Hepatocyte (in vitro differentiated cells): Measurements from ENCODE around the gene YWHAQ. TPM values are rescaled to one million over a fixed set of nuclear protein-coding genes. Genes with fewer than 3 reads are reported as not detected.

ENCODE experiments used
- DNase-seq: peaks from one replicate; pipeline ENCODE4 v3.0.0-alpha.2; 2016; ENCODE audit warnings: low spot score
- H2AFZ ChIP-seq: fragments of 200-600 bp; sonication (generic); 2 replicates; pipeline ENCODE4 v1.6.0; 2016; ENCODE audit warnings: antibody characterized with exemption, mild to moderate bottlenecking
- H3K27ac ChIP-seq: fragments of 200-600 bp; sonication (generic); 2 replicates; pipeline ENCODE4 v1.5.1; 2016; ENCODE audit warnings: mild to moderate bottlenecking
- H3K27me3 ChIP-seq: fragments of 200-600 bp; sonication (generic); 2 replicates; pipeline ENCODE4 v1.6.1; 2016
- H3K36me3 ChIP-seq: fragments of 200-600 bp; sonication (generic); replicated peaks from 2 replicates; pipeline ENCODE4 v1.5.1; 2016; ENCODE audit warnings: low read depth; ENCODE audit not compliant: insufficient read depth
- H3K4me1 ChIP-seq: fragments of 200-600 bp; sonication (generic); 2 replicates; pipeline ENCODE4 v1.5.1; 2016; ENCODE audit warnings: mild to moderate bottlenecking, moderate library complexity; ENCODE audit not compliant: insufficient read depth
- H3K4me2 ChIP-seq: fragments of 200-600 bp; sonication (generic); 2 replicates; pipeline ENCODE4 v1.6.0; 2016
- H3K4me3 ChIP-seq: fragments of 200-600 bp; sonication (generic); 2 replicates; pipeline ENCODE4 v1.5.1; 2016; ENCODE audit warnings: mild to moderate bottlenecking
- H3K79me2 ChIP-seq: fragments of 200-600 bp; sonication (generic); 2 replicates; pipeline ENCODE4 v1.6.0; 2017; ENCODE audit warnings: mild to moderate bottlenecking
- H3K9me2 ChIP-seq: fragments of 200-600 bp; sonication (generic); replicated peaks from 2 replicates; pipeline ENCODE4 v1.6.0; 2017; ENCODE audit warnings: mild to moderate bottlenecking; ENCODE audit not compliant: insufficient read depth
- H3K9me3 ChIP-seq: fragments of 200-600 bp; sonication (generic); 2 replicates; pipeline ENCODE4 v1.5.1; 2016; ENCODE audit warnings: low read depth, mild to moderate bottlenecking
- H4K20me1 ChIP-seq: fragments of 200-600 bp; sonication (generic); 2 replicates; pipeline ENCODE4 v1.6.0; 2016; ENCODE audit warnings: mild to moderate bottlenecking; ENCODE audit not compliant: insufficient read depth, poor library complexity, severe bottlenecking
- EZH2 ChIP-seq: fragments of 200-600 bp; sonication (generic); IDR thresholded peaks from 2 replicates; pipeline ENCODE4 v1.6.1; 2016; ENCODE audit warnings: antibody characterized with exemption, mild to moderate bottlenecking, borderline replicate concordance
- EZH2phosphoT487 ChIP-seq: fragments of 200-600 bp; sonication (generic); IDR thresholded peaks from one replicate; pipeline ENCODE4 v1.6.1; 2018; ENCODE audit warnings: antibody characterized with exemption, mild to moderate bottlenecking, low read depth, moderate library complexity; ENCODE audit not compliant: unreplicated experiment, severe bottlenecking
- WGBS: methylation state at CpG from one replicate; pipeline ENCODE4 v1.1.6; 2016; ENCODE audit warnings: low lambda C conversion rate; ENCODE audit errors: missing lambda C conversion rate; 5-methylcytosine and 5-hydroxymethylcytosine counted together
- polyA plus RNA-seq: library from polyadenylated mRNA; unstranded; fragments of >200 nt; fragmentation: Nextera tagmentation; extraction: Ambion mirVana; gene quantifications from 2 replicates; pipeline ENCODE4 v1.2.1, GENCODE V29; 2016
- total RNA-seq: library from RNA; depleted of rRNA; stranded (reverse); fragments of >200 nt; gene quantifications from 2 replicates; pipeline ENCODE4 v1.2.3, GENCODE V29; 2014
- TF ChIP-seq, protein P1 (sequence below): fragments of 200-600 bp; sonication (generic); IDR thresholded peaks from 2 replicates; pipeline ENCODE4 v1.5.1; 2016; ENCODE audit warnings: antibody characterized with exemption, mild to moderate bottlenecking; ENCODE audit not compliant: poor library complexity

The YWHAQ gene
- total and polyA plus RNA-seq, 2 experiments from 2014 or later, result 327 to 361 TPM

DNA sequence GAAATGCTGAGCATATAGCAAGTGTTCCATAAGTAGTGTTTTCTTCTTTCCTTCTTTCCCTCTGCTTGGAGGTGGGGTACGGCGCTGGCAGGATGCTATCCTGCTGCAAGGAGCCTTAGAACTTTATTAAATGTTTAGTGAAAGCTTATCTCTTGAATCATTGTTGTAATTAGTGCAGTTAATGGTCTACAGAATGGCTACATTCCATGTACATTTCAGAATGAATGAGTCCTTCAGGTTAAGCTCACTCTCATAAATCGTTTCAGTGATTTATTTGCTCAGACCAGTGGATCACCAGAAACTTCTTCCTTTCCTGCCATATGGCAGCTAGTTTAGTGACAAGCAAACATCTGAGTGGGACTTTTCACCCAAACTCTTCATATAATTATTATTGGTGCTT lies 3.3 kb upstream of the YWHAQ start:
- Histone ChIP-seq H3K4me3 (no peak overlapping the region), H3K79me2 (peaks cover 12% of the 10 kb centered on the region), H3K9me2 (no peaks in the 10 kb centered on the region), H3K9me3 (no peaks in the 10 kb centered on the region), H2AFZ (no peak overlapping the region), H3K4me1 (peaks cover 33% of the 10 kb centered on the region), H3K27ac (peak overlapping the region; percentile 70), H4K20me1 (peaks cover 10% of the 10 kb centered on the region), H3K4me2 (no peak overlapping the region), H3K27me3 (no peaks in the 10 kb centered on the region), H3K36me3 (no peaks in the 10 kb centered on the region)
- WGBS, result 53% methylated on average over 3 of the region's 3 CpGs
- DNase-seq, result no peak
- no peak for TF ChIP-seq EZH2phosphoT487
- no peak for TF ChIP-seq EZH2
- TF ChIP-seq, protein P1, sequence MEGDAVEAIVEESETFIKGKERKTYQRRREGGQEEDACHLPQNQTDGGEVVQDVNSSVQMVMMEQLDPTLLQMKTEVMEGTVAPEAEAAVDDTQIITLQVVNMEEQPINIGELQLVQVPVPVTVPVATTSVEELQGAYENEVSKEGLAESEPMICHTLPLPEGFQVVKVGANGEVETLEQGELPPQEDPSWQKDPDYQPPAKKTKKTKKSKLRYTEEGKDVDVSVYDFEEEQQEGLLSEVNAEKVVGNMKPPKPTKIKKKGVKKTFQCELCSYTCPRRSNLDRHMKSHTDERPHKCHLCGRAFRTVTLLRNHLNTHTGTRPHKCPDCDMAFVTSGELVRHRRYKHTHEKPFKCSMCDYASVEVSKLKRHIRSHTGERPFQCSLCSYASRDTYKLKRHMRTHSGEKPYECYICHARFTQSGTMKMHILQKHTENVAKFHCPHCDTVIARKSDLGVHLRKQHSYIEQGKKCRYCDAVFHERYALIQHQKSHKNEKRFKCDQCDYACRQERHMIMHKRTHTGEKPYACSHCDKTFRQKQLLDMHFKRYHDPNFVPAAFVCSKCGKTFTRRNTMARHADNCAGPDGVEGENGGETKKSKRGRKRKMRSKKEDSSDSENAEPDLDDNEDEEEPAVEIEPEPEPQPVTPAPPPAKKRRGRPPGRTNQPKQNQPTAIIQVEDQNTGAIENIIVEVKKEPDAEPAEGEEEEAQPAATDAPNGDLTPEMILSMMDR, result no peak

- Histone ChIP-seq H3K79me2 (peaks cover 32% of the 10 kb centered on the region), H3K27me3 (no peaks in the 10 kb centered on the region), H3K36me3 (no peaks in the 10 kb centered on the region), H3K9me3 (no peaks in the 10 kb centered on the region), H3K27ac (peak overlapping the region; percentile 47), H3K4me2 (peak overlapping the region; percentile 74), H3K9me2 (no peaks in the 10 kb centered on the region), H2AFZ (peak overlapping the region; percentile 26), H3K4me1 (peaks cover 38% of the 10 kb centered on the region), H4K20me1 (peaks cover 31% of the 10 kb centered on the region), H3K4me3 (no peak overlapping the region)
- DNase-seq, result peak; percentile 43
- TF ChIP-seq EZH2 (no peak), EZH2phosphoT487 (no peak)
- TF ChIP-seq, protein P1, result no peak
- WGBS, result 68% methylated on average over 13 of the region's 13 CpGs
Observed at GRCh38 chr2:9631878-9632700, 1.3 kb upstream of the YWHAQ start.

DNA sequence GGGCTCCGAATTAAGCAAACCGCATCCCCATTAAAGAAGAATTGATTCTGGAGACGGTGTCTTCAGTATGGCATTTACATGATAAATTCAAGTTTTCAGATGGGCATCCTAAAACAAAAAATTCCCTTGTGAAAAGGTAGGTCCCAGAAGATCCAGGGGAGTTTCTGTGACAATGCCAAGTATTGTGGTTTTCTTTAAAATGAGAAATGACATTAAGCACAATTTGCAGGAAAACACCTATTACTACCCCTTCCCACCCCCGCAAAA lies 689 bp upstream of the YWHAQ start:
- Histone ChIP-seq H3K79me2 (peaks cover 38% of the 10 kb centered on the region), H3K9me2 (no peaks in the 10 kb centered on the region), H3K9me3 (no peaks in the 10 kb centered on the region), H4K20me1 (peaks cover 37% of the 10 kb centered on the region), H3K36me3 (no peaks in the 10 kb centered on the region), H3K27me3 (no peaks in the 10 kb centered on the region), H3K4me3 (peak overlapping the region; percentile 9), H3K27ac (peak overlapping the region; percentile 47), H3K4me1 (peaks cover 39% of the 10 kb centered on the region), H3K4me2 (peak overlapping the region; percentile 74), H2AFZ (peak overlapping the region; percentile 26)
- DNase-seq, result no peak
- TF ChIP-seq, protein P1, result no peak
- no peak for TF ChIP-seq EZH2
- TF ChIP-seq EZH2phosphoT487, result no peak
- WGBS, result 22% methylated on average over 4 of the region's 4 CpGs
